K562 (cell line): ENCODE results near the gene MAB21L4. TPM values are rescaled to one million over a fixed set of nuclear protein-coding genes. Genes with fewer than 3 reads are reported as not detected.

Experiments
- ATAC-seq: fragments of 200-7000 bp; cut with Tn5 transposase; 3 replicates; pipeline ENCODE4 v1.9.1; 2020; ENCODE audit warnings: moderate library complexity
- BruUV-seq: library from RNA; stranded (reverse); fragments of 400-500 nt; replicated peaks from 2 replicates; lab custom pipeline; 2021; lab: Mats Ljungman, UMichigan
- CTCF ChIA-PET: fragments of 300-600 bp; formaldehyde crosslinking; extraction: SDS; loops from one replicate; lab custom pipeline; 2021; ENCODE audit warnings: low intra/inter-chr PET ratio; lab: Yijun Ruan, JAX
- POLR2A ChIA-PET: fragments of 300-600, 350-650 bp; sonication (Branson Sonifier 250); formaldehyde crosslinking; extraction: SDS; loops from one replicate; lab custom pipeline; 2021; ENCODE audit warnings: antibody characterized with exemption, inconsistent platforms; lab: Yijun Ruan, JAX
- DNase-seq, 4 experiments: peaks; one replicate each; pipeline versions ENCODE4 v3.0.0 to v3.0.0-alpha.2; 2011 to 2018; ENCODE audit warnings: low spot score in 3 of 4, mixed read lengths in 3 of 4; ENCODE audit errors: extremely low read depth in 1 of 4
- FAIRE-seq: peaks from 2 replicates; lab custom pipeline; 2011; peaks lifted over from hg19 to GRCh38; lab: Jason Lieb, UNC
- H2AFZ ChIP-seq: 2 replicates; pipeline ENCODE4 v1.6.0; 2011; ENCODE audit warnings: low read depth, low read length, control low read depth, inconsistent platforms
- H3K27ac ChIP-seq: fragments of 200-600 bp; 3 replicates; pipeline ENCODE4 v1.8.0; 2011; ENCODE audit warnings: low read depth, mild to moderate bottlenecking, control low read depth, inconsistent platforms, low read length, moderate library complexity, mixed read lengths; ENCODE audit errors: extremely low read depth
- H3K27me3 ChIP-seq, 2 experiments: fragments of 300-600 bp in 1 of 2; 2 replicates in 1 of 2; 3 replicates in 1 of 2; pipeline versions ENCODE4 v1.6.0 to v1.8.0; 2011; ENCODE audit warnings: inconsistent platforms in 2 of 2, low read length in 2 of 2, mild to moderate bottlenecking in 1 of 2, mixed read lengths in 1 of 2, moderate library complexity in 1 of 2; ENCODE audit not compliant: control insufficient read depth in 2 of 2, insufficient read depth in 2 of 2
- H3K36me3 ChIP-seq: fragments of 300-600 bp; 3 replicates; pipeline ENCODE4 v1.8.0; 2011; ENCODE audit warnings: mild to moderate bottlenecking, low read length, inconsistent platforms; ENCODE audit not compliant: control insufficient read depth, insufficient read depth
- H3K4me1 ChIP-seq, 2 experiments: fragments of 200-600 bp in 1 of 2; replicated peaks in 1 of 2; 2 replicates in 1 of 2; 3 replicates in 1 of 2; pipeline versions ENCODE4 v1.5.1 to v1.8.0; 2011; ENCODE audit warnings: inconsistent platforms in 2 of 2, low read length in 2 of 2, mild to moderate bottlenecking in 1 of 2, mixed read lengths in 1 of 2, moderate library complexity in 1 of 2; ENCODE audit not compliant: control insufficient read depth in 2 of 2, insufficient read depth in 2 of 2
- H3K4me2 ChIP-seq: 2 replicates; pipeline ENCODE4 v1.6.1; 2011; ENCODE audit warnings: low read length, control low read depth, inconsistent platforms, mixed read lengths; ENCODE audit not compliant: insufficient read depth
- H3K4me3 ChIP-seq: fragments of 200-600 bp; sonication (generic), shearing (Covaris generic); 2 replicates; pipeline ENCODE4 v1.5.1; 2016; ENCODE audit warnings: control low read depth, inconsistent platforms
- H3K79me2 ChIP-seq: fragments of 200-600 bp; 3 replicates; pipeline ENCODE4 v1.8.0; 2011; ENCODE audit warnings: low read length, inconsistent platforms; ENCODE audit not compliant: control insufficient read depth, insufficient read depth
- H3K9ac ChIP-seq, 2 experiments: 2 replicates each; pipeline versions ENCODE4 v1.6.0 to v1.6.1; 2011; ENCODE audit warnings: low read depth in 2 of 2, low read length in 2 of 2, control low read depth in 1 of 2, inconsistent platforms in 1 of 2, mild to moderate bottlenecking in 1 of 2, mixed read lengths in 1 of 2; ENCODE audit not compliant: insufficient read depth in 1 of 2
- H3K9me1 ChIP-seq: one replicate; pipeline ENCODE4 v1.6.0; 2011; ENCODE audit warnings: inconsistent platforms, mild to moderate bottlenecking, low read length, moderate library complexity; ENCODE audit not compliant: control insufficient read depth, insufficient read depth
- H3K9me3 ChIP-seq: replicated peaks from 2 replicates; pipeline ENCODE4 v1.5.1; 2011; ENCODE audit warnings: low read depth, low read length, inconsistent platforms; ENCODE audit not compliant: control insufficient read depth, insufficient read depth
- H4K20me1 ChIP-seq: replicated peaks from 2 replicates; pipeline ENCODE4 v1.6.1; 2011; ENCODE audit warnings: low read length, inconsistent platforms, mixed read lengths; ENCODE audit not compliant: control insufficient read depth, insufficient read depth
- MYC ChIP-seq, 2 experiments: fragments of 250-450 bp in 1 of 2; sonication (Bioruptor Pico) in 1 of 2; IDR thresholded peaks; 2 replicates each; pipeline versions ENCODE4 v1.5.1 to v1.6.1; 2012 to 2021; ENCODE audit warnings: low read depth in 2 of 2, borderline replicate concordance in 1 of 2, improper control_type of control experiment in 1 of 2, low read length in 1 of 2, mild to moderate bottlenecking in 1 of 2, moderate library complexity in 1 of 2
- NEUROD1 ChIP-seq: fragments of 150-350 bp; IDR thresholded peaks from 2 replicates; pipeline ENCODE4 v1.6.1; 2014; ENCODE audit warnings: borderline replicate concordance, low read length, low read depth; ENCODE audit not compliant: partially characterized antibody
- RERE ChIP-seq: sonication (generic); formaldehyde crosslinking; IDR thresholded peaks from 2 replicates; pipeline ENCODE4 v1.8.0; 2023; ENCODE audit warnings: missing genetic modification reagents, mild to moderate bottlenecking, borderline replicate concordance
- THRA ChIP-seq: fragments of 450-650 bp; IDR thresholded peaks from 2 replicates; pipeline ENCODE4 v1.6.1; 2017; ENCODE audit warnings: mild to moderate bottlenecking, moderate library complexity
- WGBS: fragments of 100-300 bp; shearing (Covaris generic); methylation state at CpG from one replicate; pipeline ENCODE4 v1.1.6; 2016; ENCODE audit warnings: low coverage, mixed read lengths; ENCODE audit not compliant: insufficient coverage; ENCODE audit errors: missing lambda C conversion rate; 5-methylcytosine and 5-hydroxymethylcytosine counted together
- in situ Hi-C: fragments of 300-500 bp; cut with MboI; formaldehyde crosslinking; loops from 4 replicates; pipeline ENCODE4 v1.15.0; 2018; ENCODE audit warnings: inconsistent platforms, mixed read lengths
- intact Hi-C: fragments of 100-400 bp; cut with micrococcal nuclease; formaldehyde crosslinking; loops from 2 replicates; pipeline ENCODE4 v1.14.2; 2022
- polyA plus RNA-seq, 8 experiments: library from polyadenylated mRNA; depleted of rRNA in 4 of 8; stranded (reverse) in 5 of 8; unstranded in 3 of 8; fragments of >200 nt; fragmentation: Nextera tagmentation in 2 of 8; fragmentation: Illumina TruSeq in 1 of 8; extraction: Ambion mirVana in 2 of 8; extraction: Trizol in 1 of 8; gene quantifications; 2 replicates each; pipeline versions ENCODE4 v1.2.1 to v1.2.3, GENCODE V29; 2011 to 2014; ENCODE audit warnings: inconsistent platforms in 1 of 8, missing spikeins in 1 of 8
- total RNA-seq, 7 experiments: library from RNA; depleted of rRNA in 6 of 7; stranded (reverse); fragments of >200 nt in 6 of 7; fragmentation: Illumina TruSeq in 2 of 7; extraction: Trizol in 2 of 7; gene quantifications; 2 replicates each; pipeline versions ENCODE4 v1.2.1 to v1.2.3, GENCODE V29; 2011 to 2021; ENCODE audit warnings: low replicate concordance in 1 of 7

MAB21L4 gene
- total and polyA plus RNA-seq, 9 of the 15 experiments (the other 6 are each of a cell fraction or from before 2014, with no cell fraction given), result 0.03 TPM; not detected in 8

- in situ Hi-C loops (no loop called here), intact Hi-C loops (no loop called here)
- H3K27ac ChIP-seq, result no peak overlapping the region
- H3K9me3 ChIP-seq, result no peaks in the 10 kb centered on the region
- ATAC-seq (no peak), FAIRE-seq (no peak), DNase-seq (no peak)
- H3K27me3 ChIP-seq, result peaks cover 0 to 34% of the 10 kb centered on the region in 2 experiments; a peak in 2 of 5 replicates
- H3K4me2 ChIP-seq, result no peak overlapping the region
- H3K79me2 ChIP-seq, result no peaks in the 10 kb centered on the region
- POLR2A ChIA-PET, result interaction anchor here (0.6 kb wide), 1 partner anchor 340 kb away, joined by 3 read pairs; no protein-coding TSS in a partner anchor
- CTCF ChIA-PET, result no interaction called here
- H3K9me1 ChIP-seq, result no peaks in the 10 kb centered on the region
- H3K36me3 ChIP-seq, result no peaks in the 10 kb centered on the region
- no TSS peak for BruUV-seq
- H3K9ac ChIP-seq, result no peak overlapping the region
- H2AFZ ChIP-seq, result no peak overlapping the region
- TF ChIP-seq MYC (IDR thresholded peaks at IDR 0.05; ENCODE audit: low read depth, low read length) (no peak), MYC (CRISPR knock-in tag; IDR thresholded peaks at IDR 0.05; ENCODE audit: borderline replicate concordance, low read depth) (no peak), THRA (no peak), NEUROD1 (no peak), RERE (no peak)
- no peaks in the 10 kb centered on the region; a peak in 2 of 5 replicates for H3K4me1 ChIP-seq
- no peaks in the 10 kb centered on the region for H4K20me1 ChIP-seq
- H3K4me3 ChIP-seq, result no peak overlapping the region
- WGBS, result 0% methylated on average over 7 of the region's 7 CpGs
These were observed 16.9 kb downstream of the MAB21L4 start for GRCh38 chr2:240879105-240879504.
